ENCODE results near the gene CMSS1.
A peak's percentile ranks its signal among the peaks of the same experiment; 100 is the strongest.
"Not testable (repeated sequence)": the region's sequence is repeated elsewhere in the genome, so short reads cannot be mapped to it uniquely, and the experiment has no call there.

CMSS1 gene

DNA sequence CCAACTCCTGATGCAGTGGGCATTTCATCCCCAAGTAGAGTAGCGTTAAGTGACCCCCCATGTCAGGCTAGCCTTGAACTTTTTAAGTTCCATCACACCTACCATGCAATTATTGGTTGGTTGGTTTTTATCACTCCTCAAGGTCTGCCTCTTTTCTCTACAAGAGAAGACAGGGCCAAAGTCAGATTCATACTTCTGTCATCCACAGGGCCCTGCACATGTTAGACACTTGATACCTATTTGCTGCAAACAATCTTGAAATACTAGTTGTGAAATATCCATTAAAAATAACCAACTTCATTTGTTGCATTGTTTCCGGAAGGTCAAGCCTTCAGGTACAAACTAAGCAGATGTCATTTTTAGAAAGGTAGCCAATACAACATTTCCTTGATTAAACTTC lies 1.2 kb downstream of the CMSS1 start:
- DNase-seq: no peak

DNA sequence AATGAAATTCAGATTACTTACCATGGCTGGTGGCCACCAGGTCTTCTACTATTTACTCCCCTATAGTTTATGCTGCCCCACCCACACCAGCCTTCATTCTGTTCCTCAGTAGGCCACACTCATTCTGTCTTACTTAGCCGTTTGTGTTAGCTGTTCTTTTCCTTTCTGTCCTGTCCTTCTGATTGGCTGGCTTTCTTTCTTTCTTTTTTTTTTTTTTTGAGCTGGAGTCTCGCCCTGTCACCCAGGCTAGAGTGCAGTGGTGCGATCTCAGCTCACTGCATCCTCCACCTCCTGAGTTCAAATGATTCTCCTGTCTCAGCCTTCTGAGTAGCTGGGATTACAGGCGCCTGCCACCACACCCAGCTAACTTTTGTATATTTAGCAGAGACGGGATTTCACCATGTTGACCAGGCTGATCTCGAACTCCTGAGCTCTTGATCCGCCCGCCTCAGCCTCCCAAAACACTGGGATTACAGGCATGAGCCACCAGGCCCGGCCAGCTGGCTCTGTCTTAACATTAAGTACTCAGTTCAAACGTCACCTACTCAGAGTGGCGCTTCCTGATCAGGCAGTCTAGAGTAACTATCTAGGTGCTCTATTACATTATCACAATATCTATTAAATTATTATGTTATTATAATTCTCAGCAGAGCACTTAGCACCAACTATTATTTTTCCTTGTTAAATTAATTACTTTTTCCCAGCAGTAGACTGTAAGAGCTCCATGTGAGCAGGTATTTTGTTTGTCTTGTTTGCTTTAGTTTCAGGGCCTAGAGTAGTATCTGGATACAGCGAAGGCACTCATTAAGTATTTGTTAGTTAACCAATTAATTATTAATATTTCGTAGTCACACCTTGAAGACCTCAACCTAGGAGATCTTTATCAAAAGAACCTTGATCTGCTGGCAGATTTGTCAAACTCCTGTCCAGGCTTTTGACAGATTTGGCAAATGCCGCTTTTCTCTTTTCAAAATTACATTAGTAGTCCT lies 6.4 kb downstream of the CMSS1 start:
- DNase-seq: no peak

DNA sequence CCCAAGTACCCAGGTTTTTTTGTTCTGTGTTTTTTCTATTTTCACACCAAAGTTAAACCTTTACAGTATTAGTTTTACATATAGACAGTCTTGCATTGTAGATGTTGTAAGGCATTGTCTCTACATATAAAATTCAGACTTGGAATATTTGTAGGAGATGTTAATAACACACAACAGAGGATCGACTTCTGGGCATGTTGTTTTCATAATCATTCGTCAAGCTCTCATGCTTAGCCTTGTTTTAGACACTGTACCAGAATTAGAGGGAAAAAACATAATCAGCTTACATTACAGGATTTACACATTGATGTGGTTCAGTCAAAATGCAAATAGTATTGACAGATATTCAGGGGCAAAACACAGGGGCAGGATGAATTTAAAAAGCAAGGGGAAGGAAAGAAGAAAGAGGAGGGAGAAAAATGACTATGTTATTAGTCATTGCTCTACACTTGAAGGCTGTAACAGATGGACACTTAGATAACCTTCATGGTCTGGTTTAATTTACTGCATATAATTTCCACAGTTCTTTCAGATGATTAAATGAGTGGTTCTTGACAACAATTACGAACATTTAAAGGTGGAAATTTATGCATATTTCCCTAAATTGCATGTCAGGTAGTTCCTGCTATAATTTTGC lies 7.5 kb downstream of the CMSS1 start:
- no peak for DNase-seq

DNA sequence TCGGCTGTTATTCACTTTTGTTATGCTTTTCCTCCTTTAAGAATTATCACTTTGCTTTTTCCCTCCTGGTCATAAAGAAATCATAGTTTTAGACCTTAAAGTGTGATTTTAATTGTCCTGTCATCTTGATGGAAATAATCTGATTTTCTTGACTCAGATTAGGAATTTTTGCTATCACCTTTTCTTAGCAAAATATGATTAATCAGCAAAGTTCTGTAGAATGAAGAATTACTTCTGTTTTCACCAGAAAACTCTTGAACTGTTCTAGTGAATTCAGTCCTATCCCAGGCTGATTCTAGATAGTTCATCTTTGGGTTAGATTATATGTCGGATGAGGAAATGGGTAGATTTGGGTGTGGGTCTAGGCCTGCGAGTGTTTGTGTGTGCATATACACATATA lies 12.2 kb downstream of the CMSS1 start:
- no peak for DNase-seq

GRCh38 chr3:99833617-99834205 lies 16.0 kb downstream of the CMSS1 start:
- no peak for DNase-seq

DNA sequence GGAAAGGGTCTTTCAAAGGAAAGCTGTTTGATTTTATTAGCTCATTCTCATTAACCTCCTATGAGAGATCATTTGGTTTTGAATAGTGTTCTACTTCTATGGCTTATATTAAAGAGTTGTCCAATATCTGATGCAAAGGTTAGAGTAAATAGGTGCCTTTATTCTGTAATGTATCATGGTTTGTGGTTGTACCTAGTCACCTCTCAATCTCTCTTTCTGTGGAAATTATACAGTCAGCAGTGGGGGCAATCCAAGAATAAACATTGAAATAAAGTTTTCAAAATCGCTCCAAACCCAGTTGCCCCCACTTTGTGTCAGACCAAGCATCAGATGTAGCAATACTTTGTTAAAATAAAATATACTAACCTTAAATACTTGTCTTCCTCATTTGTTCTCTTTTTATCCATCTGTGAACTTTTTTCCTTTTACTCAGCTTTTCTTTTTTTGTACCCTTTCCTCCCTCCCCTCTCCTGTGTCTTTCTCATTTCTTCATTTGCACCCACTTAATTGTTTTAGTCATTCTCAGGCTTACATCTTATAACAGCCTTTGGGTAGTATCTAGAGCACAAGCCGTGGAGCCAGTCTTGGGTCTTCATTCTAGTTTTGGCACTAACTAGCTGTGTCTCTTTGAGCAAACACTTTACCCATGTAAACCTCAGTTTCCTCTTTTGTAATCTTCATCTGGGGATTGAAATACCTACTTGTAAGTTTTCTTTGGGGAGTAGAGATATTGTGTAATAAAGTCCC lies 16.7 kb downstream of the CMSS1 start:
- DNase-seq: no peak

DNA sequence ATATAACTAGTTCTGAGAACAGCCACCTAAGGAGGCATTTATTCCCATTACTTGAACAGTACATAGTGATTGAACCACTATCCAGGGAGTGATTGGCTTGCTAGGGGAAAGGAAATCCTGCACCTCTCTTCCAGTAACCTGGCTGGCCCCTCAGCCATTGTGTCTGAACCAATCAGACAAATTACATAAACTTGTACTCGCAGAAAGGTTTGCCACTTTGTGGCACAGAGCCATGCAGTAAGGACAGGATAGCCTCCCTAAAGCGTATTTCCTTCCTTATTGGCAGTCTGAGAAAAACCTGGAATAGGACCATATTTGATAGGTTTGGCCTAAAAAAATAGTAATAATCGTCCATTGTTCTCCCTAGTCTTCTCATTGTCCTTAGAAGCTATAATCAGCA lies 19.0 kb downstream of the CMSS1 start:
- no peak for DNase-seq

DNA sequence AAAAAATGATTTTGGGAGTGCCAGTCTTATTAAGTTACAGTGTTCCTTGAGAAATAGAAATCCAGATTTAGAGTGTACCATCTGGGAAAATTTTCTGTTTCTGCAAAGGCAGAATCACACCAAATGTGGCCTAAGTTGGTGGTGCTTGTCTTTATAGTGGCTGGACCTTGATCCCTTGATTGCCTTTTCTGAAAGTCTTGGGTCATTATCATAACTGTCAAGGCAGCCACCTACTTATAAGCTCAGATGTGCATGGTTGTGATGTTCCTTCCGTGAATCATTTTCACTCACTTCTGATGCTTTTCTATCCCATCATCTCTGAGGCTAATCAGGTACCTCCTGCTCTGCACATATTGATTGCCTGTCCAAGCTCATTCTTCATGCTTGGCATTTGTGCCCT lies 20.1 kb downstream of the CMSS1 start:
- no peak for DNase-seq

GRCh38 chr3:99838755-99839154 lies 21.1 kb downstream of the CMSS1 start:
- DNase-seq: no peak

- no peak for DNase-seq
Measured at GRCh38 chr3:99839613-99840012, 22.0 kb downstream of the CMSS1 start.

DNA sequence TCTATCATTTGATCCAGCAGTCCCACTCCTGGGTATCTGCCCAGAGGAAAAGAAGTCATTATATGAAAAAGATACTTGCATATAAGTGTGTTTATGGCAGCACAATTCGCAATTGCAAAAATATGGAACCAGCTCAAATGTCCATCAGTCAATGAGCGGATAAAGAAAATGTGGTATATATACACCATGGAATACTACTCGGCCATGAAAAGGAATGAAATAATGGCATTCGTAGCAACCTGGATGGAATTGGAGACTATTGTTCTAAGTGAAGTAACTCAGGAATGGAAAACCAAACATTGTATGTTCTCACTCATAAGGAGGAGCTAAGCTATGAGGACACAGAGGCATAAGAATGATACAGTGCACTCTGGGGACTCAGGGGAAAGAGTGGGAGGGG lies 24.3 kb downstream of the CMSS1 start:
- not testable (repeated sequence) for DNase-seq

DNA sequence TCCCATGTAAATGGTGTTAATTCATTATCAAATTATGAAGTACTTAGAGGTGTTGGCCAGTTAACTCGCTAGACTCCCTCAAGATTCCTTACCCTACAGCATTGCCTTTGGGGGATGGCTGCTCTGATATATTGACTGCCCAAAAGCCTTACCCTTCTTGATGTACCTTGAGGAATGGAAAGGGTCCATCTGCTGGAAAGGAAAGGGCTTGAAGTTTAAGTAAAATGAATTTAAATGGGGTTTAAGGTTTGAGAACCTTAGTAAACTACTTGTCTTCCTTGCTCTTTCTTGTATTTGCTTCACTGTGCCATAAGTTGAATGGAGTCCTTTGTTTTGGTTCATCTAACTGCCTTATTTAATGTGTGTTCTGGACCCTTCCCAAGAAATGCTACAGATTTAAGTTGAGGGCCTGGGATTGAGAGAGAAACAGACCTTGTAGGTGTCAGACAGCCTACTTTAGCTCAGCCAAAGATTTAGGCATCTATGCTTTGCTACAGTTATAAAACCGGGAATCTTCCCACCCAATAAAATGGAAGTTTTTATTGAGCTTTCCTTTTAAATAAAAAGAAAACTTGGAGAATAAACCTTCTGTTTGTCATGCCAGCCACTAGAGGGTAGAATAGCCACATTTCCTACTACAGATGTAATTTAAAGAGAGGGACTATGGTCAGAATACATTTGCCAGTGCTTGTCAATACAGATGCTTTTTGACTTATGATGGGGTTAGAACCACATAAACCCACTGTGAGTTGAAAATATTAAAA lies 25.3 kb downstream of the CMSS1 start:
- peak; percentile 79 for DNase-seq

DNA sequence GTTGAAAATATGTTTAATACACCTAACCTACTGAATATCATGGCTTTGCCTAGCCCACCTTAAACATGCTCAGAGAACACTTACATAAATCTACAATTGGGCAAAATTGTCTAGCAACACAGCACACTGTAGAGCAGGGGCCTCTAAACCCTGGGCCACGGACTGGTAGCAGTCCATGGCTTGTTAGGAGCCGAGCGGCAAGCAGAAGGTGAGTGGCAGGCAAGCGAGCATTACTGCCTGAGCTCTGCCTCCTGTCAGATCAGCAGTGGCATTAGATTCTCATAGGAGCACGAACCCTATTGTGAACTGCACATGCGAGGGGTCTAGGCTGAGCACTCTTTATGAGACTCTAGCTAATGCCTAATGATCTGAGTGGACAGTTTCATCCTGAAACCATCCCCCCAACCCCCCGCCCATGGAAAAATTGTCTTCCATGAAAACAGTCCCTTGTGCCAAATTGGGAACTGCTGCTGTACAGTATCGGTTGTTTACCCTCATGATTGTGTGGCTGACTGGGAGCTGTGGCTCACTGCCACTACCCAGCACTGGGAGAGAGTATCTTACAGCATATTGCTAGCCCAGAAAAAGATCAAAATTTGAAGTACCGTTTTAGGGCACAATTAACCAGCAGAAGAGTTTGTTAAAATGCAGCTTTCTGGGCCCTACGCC lies 26.1 kb downstream of the CMSS1 start:
- no peak for DNase-seq

- no peak for DNase-seq
Measured at GRCh38 chr3:99845331-99845730, 27.7 kb downstream of the CMSS1 start.

- no peak for DNase-seq
Measured at GRCh38 chr3:99845999-99846398, 28.3 kb downstream of the CMSS1 start.

GRCh38 chr3:99846477-99847160 lies 29.0 kb downstream of the CMSS1 start:
- DNase-seq: no peak

GRCh38 chr3:99848433-99848832 lies 30.8 kb downstream of the CMSS1 start:
- DNase-seq: no peak

GRCh38 chr3:99850608-99851007 lies 32.9 kb downstream of the CMSS1 start:
- DNase-seq: no peak

DNA sequence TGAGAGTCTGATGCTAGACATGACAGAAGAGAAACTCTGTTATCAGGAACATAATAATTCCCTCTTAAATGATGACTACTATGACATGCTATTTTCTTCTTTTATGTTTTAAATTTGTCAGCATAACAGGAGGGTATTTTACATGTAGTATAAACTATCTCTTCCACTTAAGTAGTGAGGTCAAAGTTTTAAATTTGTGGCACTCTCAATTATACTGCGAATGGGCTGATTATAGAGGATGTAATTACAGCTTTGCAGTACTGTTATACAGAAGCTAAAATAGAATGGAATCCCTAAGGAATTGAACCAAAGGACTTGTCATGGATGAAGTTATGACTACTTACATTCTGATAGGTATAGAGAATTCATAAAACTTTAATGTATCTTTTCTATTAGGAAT lies 34.3 kb downstream of the CMSS1 start:
- DNase-seq: no peak

DNA sequence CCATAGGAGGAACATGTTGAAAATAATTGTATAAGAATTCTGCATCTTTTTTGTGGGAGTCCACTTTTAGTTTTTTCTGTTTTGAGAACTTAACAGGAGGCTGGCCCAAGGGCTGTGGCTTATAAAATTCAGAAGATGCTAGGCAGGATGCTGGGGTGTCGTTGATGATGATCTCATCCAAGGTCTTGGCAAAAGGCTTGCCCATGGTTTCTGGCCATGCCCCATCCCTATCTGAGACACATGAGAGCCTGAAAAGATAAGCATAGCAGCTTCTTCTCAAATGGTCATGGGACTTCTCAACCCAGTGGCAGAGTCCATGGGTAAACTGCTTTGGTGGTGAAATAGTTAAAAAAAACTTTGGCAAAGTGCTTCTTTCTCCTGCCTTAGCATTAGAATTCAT lies 35.2 kb downstream of the CMSS1 start:
- DNase-seq: no peak

DNA sequence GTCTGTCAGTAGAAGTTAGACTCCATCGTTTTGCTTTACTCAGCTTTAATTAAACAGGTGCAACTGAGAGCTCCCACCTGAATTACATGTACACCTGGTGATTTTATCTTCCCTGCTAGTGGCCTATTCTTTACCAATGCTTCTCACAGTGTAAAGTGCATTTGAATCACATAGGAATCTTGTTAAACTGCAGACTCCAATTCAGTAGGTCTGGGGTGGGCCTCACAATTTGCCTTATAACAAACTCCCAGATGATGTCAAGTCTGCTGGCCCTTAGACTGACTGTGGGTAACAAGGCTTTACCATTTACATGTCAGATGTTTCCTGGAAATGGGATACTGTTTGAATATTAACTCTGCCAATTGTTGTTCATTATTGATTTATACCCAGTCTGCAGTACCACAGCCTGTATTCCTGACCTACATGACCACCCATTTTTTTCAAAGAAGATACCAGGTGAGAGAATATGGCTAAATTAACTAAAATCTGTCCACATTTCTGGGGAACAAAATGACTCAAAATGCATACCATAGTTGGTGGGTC lies 37.2 kb downstream of the CMSS1 start:
- DNase-seq: no peak
